ENCODE data around the gene APOB.

The APOB gene

DNA sequence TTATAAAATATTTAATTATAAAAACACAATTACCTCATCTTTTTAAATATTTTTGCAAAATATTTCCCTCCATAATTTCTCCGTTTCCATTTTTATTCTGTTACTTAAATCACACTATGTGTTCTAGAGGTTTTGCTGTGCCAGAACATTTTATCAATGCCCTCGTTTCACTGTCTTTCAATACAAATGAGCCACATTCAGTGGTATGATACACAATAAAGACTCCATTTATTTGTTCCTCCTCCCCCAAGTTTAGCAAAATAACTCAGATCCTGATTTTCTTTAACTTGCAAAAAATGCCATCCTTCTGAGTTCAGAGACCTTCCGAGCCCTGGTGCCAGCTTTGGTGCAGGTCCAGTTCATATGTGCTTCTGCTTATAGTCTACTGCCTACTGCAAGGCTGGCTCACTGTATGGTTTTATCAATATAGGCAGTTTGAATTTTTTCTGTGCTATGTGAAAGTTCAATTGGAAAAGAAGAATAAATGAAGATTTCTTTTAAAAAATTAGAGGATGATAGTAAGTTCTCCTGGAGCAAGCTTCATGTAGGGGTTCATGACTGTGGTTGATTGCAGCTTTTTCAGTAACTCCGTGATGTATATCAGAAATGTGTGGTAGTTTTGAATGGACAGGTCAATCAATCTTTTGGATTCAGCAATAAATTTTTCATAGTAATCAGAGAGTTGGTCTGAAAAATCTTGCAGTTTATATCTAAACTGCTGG is 42.5 kb downstream of the APOB start:
- no peak for DNase-seq

DNA sequence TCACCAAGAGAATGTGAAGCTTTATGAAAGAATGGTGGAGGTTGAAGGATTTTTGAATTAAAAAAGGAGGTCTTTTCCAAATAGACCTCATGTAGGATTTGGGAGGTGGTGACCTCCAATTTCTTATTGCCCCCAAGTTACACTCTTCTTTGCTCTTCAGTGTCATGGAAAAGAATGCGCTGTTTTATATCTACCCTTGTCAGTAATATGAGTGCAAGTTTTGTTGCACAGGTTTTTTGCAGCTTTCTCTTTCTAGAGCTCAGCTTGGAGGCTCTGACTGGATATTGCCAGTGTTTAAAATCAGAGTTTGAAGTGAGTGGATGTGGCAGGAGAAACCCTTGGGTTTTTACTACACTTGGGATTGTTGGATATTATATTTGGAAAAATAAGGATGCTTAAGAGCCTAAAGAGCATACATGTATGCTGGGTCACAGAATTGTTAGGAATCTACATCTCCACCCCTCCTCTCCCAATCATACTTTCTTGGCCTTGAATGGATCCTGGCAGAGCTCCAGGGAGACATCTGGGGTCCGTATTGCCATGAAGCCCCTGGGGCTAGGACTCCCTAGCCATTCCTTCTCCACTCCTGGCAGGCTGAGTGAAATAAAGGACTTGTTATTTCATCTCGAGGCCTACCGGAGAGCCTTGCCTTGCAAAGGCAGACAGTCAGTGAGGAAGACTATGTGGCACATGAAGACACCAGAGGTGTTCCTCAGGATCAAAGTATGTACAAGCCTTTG is 43.8 kb downstream of the APOB start:
- DNase-seq, result no peak

GRCh38 chr2:20998972-20999905 is 44.6 kb downstream of the APOB start:
- no peak for DNase-seq

DNA sequence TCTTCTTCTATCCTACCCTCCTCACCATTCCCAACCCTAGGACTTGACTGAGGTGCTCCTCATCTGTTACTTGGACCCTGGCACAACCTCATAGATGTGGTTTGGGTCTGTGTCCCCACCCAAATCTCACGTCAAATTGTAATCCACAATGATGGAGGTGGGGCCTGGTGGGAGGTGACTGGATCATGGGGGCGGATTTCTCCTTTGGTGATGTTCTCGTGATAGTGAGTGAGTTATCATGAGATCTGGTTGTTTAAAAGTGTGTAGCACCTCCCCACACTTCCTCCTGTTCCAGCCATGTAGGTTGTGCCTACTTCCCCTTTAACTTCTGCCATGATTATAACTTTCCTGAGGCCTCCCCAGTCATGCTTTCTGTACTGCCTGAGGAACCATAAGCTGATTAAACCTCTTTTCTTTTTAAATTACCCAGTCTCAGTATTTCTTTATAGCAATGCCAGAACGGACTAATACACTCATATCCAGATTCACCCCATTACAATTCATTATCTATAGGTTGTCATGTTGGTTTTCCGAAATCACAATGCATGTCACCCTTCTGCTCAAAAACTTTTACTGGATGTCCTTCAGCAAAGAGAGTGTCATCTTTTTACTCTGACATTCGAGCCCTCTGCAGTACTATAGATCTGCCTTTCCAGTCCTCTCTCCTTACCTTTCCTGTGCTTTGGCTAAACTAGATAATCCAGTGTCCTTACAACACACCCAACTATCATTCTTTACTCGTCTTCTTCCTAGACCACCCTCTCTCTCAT is 45.7 kb downstream of the APOB start:
- no peak for DNase-seq

DNA sequence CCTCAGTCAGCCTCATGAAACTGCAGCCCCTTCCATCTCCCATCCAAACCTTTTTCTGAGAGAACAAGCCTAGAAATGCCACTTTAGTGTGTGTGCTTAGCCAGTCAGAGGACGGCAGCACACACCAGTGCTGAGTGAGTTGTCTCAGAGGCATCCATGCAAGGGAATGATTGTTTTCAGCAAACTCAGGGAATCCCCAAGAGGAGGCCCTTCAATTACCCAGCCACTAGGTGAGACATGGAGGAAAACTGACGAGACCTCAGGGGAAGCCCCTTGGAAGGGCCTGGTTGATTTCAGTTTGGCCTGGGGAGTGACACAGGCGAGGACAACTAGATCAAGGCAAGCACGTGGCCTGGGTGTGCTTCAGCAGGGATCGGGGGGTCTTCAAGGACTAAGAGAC is 49.7 kb downstream of the APOB start:
- no peak for DNase-seq

GRCh38 chr2:20992201-20992711 is 51.6 kb downstream of the APOB start:
- no peak for DNase-seq

DNA sequence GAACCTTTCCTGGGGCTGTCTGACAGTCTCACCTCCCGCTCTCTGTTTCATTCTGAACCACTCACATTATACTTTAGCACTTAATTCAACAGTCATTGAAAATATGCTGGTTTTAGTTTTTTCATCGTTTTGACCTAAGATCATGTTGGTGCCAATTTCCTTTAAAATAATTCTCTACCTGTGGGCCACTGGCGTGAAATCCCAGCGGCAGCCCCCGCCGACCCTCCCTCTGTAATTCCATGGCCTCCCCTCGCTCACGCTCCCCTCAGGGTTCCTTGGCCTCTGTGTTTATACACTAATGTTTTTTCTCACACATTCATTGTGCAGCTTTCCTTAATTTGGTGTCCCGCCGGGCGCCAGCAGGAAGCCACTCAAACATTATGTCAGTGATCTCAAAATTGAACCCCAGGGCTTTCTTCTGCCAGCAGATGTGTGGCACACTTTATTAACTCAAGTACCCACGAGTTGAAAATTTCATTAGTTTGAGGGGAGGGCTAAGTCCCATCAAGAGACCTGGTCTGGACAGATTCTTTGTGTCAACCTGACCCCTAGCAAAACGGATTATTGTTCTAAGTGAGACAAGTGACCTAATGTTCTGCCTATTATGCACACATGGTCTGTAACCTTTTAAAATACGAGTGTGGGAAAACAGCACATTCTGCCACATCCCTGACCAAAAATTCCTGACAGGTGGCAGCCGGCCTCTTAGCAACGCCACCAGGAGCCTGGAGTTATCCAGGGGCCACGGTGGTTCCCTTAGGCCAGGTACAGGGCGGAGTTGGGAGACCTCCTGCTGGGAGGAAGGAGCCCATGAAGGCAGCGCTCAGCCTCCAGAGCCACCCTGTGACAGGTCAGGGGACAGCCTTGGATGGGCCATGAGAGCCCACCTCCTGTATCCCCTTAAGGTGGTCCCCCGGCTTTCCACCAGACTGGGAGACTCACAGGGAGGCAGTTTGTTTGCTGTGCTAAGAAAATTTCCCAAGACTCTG is 53.1 kb downstream of the APOB start:
- DNase-seq, result no peak

- no peak for DNase-seq
Observed at GRCh38 chr2:20989404-20989803, 54.5 kb downstream of the APOB start.

GRCh38 chr2:20988905-20989304 is 55.0 kb downstream of the APOB start:
- no peak for DNase-seq

GRCh38 chr2:20986024-20986939 is 57.6 kb downstream of the APOB start:
- DNase-seq, result no peak

DNA sequence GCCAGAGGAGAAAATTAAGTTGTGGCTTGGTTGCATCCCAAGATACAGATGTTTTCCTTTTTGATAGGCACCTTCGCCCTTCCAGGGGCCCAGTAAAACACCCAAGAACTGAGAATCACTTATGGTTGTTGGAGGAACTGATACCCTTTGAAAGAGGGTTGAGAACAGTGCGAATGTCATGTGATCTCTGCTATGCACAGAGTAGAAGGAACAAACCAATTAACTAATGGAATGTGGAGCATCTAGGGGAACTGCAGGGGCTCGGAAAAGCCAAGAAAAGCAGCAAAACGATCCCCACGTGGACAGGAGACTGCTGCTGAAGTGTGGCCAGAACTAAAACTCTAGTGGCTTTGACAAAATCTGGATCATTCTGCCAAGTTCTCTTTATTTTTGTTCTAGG is 58.8 kb downstream of the APOB start:
- DNase-seq, result no peak

DNA sequence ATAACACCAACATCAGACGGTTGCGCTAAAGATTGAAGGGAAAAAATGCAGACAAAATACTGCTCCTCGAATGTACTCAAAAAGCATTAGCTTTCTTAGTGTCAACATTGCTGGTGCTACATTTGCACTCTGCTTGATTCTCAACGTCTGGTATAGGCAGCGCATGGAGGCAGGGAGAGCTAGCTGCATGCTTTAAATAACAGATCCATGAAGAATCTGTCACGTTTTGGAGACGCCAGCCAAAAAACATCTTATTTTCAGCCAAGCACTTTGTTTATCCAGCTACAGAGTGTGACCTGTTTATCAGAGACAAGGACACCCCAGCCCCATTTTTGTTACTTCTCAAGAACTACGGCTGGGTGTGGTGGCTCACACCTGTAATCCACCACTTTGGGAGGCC is 59.5 kb downstream of the APOB start:
- DNase-seq, result no peak

DNA sequence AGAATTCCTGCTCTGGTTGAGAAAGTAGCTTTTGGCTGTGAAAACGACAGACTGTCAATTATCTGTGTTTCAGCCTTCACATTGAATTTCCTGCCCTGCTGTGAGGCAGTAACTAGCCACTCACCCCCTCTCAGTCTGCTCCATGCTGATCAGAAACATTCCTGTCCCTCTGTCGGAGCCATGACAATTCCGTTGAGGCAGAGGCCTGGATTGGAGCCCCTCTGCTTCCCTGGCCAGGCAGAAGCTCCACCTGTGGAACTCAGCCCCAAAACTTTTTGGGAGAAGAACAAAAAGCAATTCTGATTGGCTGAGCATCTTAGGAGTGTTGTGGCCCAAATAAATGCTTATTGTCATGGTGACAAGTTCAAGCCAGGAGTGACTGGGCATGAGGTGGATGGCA is 60.0 kb downstream of the APOB start:
- no peak for DNase-seq

GRCh38 chr2:20982861-20983260 is 61.0 kb downstream of the APOB start:
- no peak for DNase-seq

- no peak for DNase-seq
Observed at GRCh38 chr2:20977520-20978180, 66.2 kb downstream of the APOB start.

GRCh38 chr2:20976527-20976926 is 67.3 kb downstream of the APOB start:
- DNase-seq, result no peak

GRCh38 chr2:20972792-20973565 is 70.9 kb downstream of the APOB start:
- no peak for DNase-seq

- DNase-seq, result no peak
Observed at GRCh38 chr2:20972110-20972509, 71.8 kb downstream of the APOB start.

- no peak for DNase-seq
Observed at GRCh38 chr2:20970068-20970467, 73.8 kb downstream of the APOB start.

Data from activated CD8-positive, alpha-beta memory T cell treated with anti-CD3 and anti-CD28 coated beads for 24 hours (primary cell).